KOPT-K1 (cell line): ENCODE results near the gene MDK.

ENCODE experiments used
- H3K27ac ChIP-seq: fragments of 200-600 bp; sonication (generic); 2 replicates; pipeline ENCODE4 v1.5.1; 2016; ENCODE audit warnings: antibody characterized with exemption, mild to moderate bottlenecking, low read depth, low read length; ENCODE audit not compliant: poor library complexity, severe bottlenecking
- H3K36me3 ChIP-seq: fragments of 200-600 bp; sonication (generic); 2 replicates; pipeline ENCODE4 v1.5.1; 2017; ENCODE audit warnings: antibody characterized with exemption, mild to moderate bottlenecking, low read length, moderate library complexity; ENCODE audit not compliant: insufficient read depth
- H3K9me3 ChIP-seq: fragments of 200-600 bp; sonication (generic); 2 replicates; pipeline ENCODE4 v1.5.1; 2017; ENCODE audit warnings: antibody characterized with exemption, low read length, mild to moderate bottlenecking; ENCODE audit not compliant: insufficient read depth, poor library complexity, severe bottlenecking

Gene MDK

DNA sequence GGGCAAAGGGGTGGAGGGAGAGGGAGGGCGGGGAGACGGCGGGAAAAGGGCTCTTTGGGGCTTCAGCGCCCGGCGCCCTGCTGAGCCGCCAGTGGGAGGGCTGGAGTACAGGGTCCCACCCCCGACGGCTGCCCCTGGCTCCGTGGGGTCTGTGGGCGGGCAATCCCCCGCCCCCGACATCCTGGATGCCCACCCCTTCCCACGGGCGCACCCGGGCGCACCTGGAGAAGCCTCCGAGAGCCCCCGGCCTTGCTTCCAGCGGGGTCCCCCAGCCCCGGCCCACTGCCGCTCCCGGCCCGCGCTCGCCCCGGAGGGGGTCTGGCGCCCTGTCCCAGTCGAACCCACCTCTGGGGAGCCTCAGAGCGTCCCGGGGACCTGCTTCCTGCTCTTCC, 9.7 kb downstream of the MDK start:
- peaks cover 5% of the 10 kb centered on the region; the same call in 1 of the 2 replicates for H3K36me3 ChIP-seq
- H3K9me3 ChIP-seq, result no peaks in the 10 kb centered on the region
- no peak overlapping the region for H3K27ac ChIP-seq

DNA sequence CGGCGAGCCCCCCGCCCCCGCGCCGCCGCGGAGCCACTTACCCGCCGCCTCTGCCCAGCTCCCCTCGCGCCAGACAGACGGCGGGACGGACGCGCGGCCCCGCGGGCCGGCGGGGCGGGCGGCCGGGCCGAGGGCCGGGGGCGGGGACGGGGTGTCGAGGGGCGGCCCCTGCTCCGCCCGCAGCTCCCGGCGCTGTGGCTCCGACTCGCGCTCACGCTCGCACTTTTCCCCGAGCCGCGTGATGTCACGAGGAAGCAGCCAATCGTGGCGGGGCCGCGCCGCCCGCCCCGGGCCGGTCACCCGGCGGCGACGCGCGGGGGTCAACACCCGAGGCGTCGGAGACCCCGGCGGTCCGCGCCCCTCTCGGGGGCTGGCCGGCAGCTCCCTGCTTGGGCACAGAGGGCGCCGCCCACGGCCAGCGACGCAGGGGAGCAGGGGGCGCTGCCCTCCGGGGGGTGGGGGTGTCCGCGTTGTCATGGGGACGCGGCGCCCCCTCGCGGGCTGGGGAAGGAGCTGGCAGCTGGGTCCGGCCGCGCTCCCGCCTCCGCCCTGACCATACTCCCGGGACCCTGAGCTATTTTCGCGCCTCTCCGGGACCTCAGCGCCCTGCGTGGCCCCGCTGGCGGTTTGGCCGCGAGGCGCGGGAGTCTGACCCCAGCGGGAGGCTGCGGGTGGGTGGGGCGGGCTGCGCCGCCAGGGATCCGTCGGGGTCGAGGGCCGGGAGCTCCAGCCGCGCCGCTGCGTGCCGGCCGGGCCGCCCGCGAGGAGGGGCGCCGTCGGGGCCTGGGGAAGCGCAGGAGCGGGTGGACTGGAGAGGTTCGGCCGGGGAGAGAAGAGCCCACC, 10.3 kb downstream of the MDK start, which contains the start of gene CHRM4:
TSS of gene CHRM4 (minus strand) at position 199 of the 843 bp plus-strand sequence. CDS start 5,219 bp downstream, outside the sequence.
- H3K9me3 ChIP-seq, result no peaks in the 10 kb centered on the region
- H3K36me3 ChIP-seq, result peaks cover 12% of the 10 kb centered on the region; the same call in 1 of the 2 replicates
- no peak within 1 kb of the TSS for H3K27ac ChIP-seq

DNA sequence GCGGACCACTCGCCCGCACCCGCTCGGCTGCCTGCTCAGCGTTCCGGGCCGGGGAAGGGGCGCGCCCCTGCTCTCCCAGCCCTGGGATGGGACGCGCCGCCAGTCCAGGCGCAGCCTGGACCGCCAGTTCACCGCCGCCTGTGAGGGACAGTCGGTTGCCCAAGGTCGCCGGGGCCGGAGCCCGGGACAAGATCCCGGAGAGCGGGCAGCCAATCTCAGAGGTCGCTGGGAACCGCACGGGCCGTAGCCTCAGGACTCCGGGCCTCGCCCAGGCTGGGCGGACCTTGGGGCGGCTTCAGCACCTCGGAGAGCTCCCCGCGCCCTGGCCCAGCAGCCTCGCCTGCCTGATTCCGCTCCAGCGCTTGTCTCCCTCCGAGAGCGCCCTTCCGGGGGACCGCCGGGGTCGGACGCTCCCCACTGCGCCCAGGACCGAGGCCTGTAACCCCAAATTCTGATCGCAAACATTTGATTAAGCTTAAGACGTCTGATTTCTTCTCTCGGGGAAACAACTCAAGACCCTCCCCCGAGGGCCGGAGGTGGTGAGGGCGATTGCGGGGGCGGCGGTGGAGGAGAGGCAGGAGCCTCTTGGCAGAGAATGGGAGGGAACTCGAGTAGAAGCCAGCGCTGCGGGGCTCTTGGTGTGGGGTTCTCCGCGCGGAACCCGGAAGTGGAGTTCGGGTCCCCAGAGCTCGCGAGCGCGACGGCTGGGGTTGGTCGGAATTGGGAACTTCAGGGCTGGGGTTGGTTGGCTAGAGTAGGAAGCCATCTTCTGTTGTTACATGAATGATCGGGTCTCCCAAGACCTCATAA, 11.2 kb downstream of the MDK start:
- Histone ChIP-seq H3K36me3 (peaks cover 20% of the 10 kb centered on the region), H3K9me3 (no peaks in the 10 kb centered on the region), H3K27ac (no peak overlapping the region)

DNA sequence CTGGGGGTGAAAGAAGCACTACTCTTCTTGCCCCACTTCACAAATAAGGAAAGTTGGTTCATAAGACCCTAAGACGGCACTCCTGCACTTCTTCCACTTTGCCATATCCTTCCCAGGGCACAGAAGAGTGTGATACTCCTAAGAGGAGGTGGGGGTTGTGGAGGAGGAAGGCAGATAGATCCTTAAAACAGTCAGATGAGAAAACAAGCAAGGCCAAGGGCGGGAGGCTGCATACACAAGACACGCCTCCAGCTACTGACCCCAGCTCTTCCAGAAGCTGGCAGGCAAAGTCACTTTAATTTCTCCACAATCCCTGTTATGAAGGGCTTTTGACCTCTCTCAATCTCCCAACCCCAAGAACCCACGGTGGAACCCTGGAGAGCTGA, 11.8 kb downstream of the MDK start:
- H3K36me3 ChIP-seq, result peaks cover 26% of the 10 kb centered on the region
- no peaks in the 10 kb centered on the region for H3K9me3 ChIP-seq
- H3K27ac ChIP-seq, result no peak overlapping the region

DNA sequence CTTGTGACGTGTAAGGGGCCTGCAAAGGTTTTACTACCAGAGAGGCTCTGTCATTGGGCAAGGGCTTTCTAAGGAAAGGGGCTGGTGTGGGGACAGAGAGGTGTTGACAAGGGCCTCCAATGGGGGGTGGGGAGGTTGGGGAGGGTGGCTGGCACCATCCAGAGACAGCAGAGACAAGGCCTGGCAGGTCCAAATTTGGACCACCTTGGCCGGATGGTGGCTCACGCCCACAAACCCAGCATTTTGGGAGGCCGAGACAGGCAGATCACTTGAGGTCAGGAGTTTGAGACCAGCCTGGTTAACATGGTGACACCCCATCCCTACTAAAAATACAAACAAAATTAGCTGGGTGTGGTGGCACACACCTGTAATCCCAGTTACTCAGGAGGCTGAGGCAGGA, 12.3 kb downstream of the MDK start:
- Histone ChIP-seq H3K9me3 (no peaks in the 10 kb centered on the region), H3K27ac (no peak overlapping the region), H3K36me3 (peaks cover 26% of the 10 kb centered on the region)

DNA sequence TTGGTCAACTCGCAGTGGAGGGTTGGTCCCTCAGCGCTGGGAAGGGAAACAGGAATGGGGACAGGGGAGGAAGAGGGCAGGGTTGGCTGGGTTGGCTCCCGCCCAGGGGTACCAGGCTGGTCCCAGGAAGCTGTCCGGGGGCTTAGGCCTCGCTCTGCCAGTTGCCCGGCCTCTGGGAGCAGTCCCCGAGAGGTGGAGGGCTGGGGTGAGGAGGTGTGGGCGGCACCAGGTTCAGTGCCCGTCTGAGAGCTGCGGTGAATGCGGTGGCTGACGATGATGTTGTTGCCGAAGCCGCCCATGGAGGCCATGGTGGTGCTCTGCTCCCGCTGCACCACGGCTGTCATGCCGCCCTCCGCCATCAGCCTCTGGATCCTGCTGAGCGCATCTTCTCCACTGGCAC, 16.1 kb downstream of the MDK start:
- Histone ChIP-seq H3K27ac (no peak overlapping the region), H3K36me3 (peaks cover 41% of the 10 kb centered on the region), H3K9me3 (no peaks in the 10 kb centered on the region)

DNA sequence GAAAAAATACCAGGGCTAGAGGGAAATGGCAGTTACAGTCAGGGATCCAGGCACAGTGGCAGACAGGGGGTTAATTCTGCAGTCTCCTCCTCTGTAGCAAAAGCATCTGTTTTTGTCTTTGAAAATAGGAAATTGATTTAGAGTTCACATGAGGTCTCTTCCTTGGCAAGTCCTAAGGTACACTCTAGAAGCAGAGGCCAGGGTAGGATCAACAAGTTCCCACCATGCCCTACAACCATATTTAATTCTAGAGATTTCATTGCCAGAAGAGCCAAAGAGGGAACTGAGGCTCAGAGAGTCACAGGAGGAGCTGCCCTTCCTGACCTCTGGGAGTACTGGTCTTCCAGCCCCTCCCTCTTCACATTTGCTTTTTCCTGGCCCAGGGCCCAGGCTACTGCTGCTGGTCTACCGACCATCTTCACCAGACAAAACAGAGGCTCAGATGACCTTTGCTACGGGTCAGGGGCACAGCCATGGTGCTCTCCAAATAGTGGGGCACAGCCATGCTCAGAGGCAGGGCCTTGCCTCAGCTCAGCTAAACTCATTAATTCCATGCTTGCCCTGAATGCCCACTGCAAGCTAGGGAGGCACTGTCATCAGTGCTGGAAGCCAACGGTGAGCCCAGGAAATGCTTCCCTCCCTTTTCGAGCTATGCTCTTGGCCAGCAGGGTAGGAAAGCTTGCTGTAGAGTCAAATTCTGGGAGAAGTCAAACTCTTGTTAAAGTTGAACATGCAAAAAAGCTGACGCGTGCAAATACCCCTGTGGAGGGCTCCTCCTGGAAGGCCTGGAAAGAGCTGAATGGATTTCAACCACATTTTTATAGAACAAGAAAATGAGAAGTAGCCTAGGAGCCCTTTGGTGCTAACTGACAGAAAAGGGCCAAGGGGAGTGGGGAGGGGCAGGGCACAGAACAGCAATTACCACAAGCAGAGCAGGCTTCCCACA, 21.8 kb downstream of the MDK start:
- Histone ChIP-seq H3K36me3 (peaks cover 66% of the 10 kb centered on the region), H3K27ac (no peak overlapping the region), H3K9me3 (no peaks in the 10 kb centered on the region)

DNA sequence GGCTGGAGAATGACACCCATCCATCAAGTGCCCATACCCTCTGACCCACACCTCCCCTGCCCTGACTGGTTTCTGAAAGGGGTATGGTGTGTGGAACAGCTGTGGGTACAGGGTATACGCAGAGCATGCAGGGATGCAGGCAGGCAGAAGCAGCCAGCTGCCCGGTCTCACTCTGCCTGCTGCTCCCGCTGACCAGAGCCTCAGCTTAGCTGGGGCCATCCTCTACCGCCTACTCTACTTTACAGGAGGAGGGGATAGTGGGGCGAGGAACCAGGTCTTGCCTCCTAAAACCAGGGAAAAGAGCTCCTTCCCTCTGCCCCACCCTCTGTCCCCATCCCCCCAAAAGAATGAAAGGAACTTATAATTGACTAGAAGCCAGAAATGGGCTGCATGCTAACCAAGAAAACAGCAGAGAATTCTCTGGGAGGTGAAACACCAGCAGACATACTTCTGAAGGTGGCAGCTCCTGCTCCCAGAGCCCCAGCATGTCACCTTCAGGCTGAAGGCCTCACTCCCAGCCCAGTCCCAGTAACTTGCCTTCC, 23.1 kb downstream of the MDK start:
- H3K36me3 ChIP-seq, result peaks cover 79% of the 10 kb centered on the region
- H3K9me3 ChIP-seq, result no peaks in the 10 kb centered on the region
- no peak overlapping the region for H3K27ac ChIP-seq

DNA sequence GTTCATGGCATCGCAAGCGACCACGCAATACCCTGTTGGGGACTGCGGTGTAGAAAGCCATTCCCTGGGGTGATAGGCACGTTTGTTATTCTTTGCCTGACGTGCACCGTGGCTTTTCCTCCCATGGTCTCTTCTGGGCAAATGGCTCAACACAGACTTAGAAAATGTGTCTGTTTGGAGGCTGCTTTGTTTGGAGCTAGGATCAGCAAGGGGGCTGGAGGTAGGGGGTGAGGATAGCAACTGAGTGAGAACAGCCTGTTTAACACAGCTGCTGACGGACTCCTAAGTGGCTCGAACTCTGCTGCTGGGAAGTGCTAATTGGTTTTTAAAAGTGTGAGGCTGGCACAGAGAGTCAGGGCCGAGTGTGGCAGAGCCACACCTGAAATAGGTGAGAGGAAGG, 26.2 kb downstream of the MDK start:
- Histone ChIP-seq H3K9me3 (no peaks in the 10 kb centered on the region), H3K27ac (no peak overlapping the region), H3K36me3 (peaks cover 84% of the 10 kb centered on the region)

DNA sequence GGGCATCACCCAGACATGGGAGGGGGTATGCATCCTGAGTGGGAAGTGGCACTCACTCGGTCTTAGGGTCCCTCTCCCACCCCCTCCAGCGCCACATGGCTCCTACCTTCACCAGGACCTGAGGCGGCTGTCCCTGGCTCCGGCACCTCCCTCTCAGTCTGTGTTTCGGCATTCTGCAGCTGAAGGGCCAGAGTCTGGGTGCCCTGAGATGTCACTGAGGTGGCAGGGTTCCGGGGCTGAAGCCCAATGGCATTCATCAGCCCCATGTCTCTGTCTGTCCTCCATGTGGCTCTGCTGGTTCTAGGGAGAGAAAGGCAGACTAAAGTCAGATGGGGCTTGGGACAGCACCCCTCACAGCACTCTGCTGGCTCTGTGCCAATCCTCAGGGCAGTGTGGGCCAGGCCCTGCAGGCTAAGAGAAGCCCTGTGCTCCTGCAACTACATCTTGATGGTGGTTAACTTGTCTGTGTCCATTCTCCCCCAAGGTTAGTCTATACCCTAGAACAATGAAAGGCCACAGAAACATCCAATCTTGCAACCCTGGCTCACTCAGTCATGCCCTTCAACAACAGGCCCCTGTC, 27.0 kb downstream of the MDK start:
- Histone ChIP-seq H3K9me3 (no peaks in the 10 kb centered on the region), H3K27ac (no peak overlapping the region), H3K36me3 (peaks cover 82% of the 10 kb centered on the region)

DNA sequence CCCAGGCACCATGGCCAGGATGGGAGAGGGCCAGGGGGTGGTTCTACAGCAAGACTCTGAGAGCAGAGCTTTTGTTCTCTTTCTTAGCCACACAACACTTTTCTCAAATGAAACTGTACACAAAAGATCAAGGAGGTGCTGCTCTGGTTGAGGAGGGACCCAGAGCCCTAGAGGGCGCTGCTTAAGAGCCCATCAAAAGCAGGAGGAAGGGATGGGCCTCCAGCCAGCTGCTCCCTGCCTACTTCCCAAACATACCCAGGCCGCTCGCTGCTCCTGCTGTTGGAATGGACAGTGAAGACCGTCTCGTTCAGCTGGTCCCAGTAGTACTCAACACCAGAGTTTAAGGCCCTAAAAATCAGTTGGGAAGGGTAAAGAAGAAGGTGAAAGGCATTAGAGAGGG, 28.6 kb downstream of the MDK start:
- Histone ChIP-seq H3K9me3 (no peaks in the 10 kb centered on the region), H3K36me3 (peaks cover 67% of the 10 kb centered on the region), H3K27ac (no peak overlapping the region)

DNA sequence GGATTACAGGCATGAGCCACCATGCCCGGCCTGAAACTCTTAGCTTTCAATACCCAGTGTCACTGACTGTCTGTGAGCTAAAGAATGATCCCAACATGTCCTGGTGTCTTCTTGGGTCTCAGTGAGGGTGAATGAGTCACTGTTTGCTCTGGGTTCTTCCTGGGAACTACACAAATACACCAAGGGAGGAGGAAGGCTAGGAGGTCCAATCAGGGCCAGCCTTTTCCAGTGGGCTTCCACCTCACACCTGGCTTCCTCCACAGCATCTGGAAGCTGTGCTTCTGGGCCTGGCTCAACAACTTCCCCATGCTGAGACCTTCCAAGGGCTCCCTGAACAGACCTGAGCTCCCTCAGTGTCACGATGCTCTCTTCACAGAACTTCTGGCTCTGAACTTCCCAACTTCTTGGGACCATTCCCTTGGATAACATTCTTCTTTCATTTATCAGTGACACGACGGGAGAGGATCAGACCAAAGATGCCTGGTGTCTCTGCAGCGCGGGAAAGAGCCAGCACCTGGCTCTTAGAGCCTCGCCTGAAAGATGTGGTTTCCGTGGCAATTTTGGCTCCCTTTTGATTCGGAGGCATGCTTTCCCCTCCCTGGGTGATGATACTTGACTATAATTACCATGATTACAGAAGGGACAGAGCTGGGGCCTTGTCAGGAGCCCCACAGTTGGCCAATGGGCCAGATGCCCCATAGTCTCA, 32.4 kb downstream of the MDK start:
- Histone ChIP-seq H3K36me3 (peaks cover 63% of the 10 kb centered on the region), H3K27ac (peak overlapping the region; percentile 64), H3K9me3 (no peaks in the 10 kb centered on the region)

DNA sequence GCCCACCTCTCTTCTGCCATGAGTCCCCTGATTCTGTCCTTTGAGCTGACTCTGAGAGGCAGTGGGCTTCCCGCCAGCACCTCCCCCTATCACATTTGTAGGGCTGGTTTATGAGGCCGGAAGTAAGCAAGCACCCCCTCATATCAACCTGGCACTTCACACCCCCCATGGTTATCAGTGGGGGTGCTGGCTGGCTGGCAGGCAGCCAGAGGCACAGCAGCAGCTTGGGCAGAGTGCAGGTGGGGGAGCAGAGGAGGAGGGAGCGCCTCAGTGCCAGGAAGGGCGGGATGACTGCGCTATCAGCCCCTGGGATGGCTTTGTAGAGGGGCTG, 33.0 kb downstream of the MDK start:
- Histone ChIP-seq H3K27ac (peak overlapping the region; percentile 64), H3K36me3 (peaks cover 57% of the 10 kb centered on the region), H3K9me3 (no peaks in the 10 kb centered on the region)

DNA sequence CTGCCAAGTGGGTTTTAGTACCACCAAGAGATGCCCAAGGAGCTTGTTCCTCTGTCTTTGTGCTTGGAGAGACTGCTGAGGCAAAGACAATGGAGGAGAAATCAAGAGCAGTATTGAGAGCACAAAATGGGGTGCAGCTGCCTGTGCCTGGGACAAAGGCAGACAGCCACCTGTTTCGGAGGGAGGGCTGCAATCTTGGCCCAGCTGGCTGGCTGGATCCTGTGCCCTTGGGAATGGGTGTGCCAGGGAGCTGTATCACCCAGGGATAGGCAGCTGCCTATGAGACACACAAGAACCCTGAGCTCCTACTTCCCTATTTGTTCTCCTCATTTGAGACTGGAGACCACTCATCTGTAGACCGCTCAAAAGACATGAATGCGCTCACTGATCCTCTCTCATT, 33.4 kb downstream of the MDK start:
- H3K27ac ChIP-seq, result peak overlapping the region; percentile 64
- H3K36me3 ChIP-seq, result peaks cover 57% of the 10 kb centered on the region
- H3K9me3 ChIP-seq, result no peaks in the 10 kb centered on the region
